ENCODE data around the gene C5AR1.

C5AR1 gene

GRCh38 chr19:47312366-47313006 is 2.8 kb downstream of the C5AR1 start:
- TF ChIP-seq CTCF (IDR thresholded peaks at IDR 0.05; ENCODE audit: low read depth, low read length, missing control alignments) = no peak
- no peaks in the 10 kb centered on the region for H3K27me3 ChIP-seq (replicated peaks)
- no peak overlapping the region for H3K4me3 ChIP-seq (ENCODE audit: low read depth, low read length)
- no peaks in the 10 kb centered on the region for H3K36me3 ChIP-seq (replicated peaks)
- no peak for DNase-seq
- no peak overlapping the region for H3K27ac ChIP-seq
- in situ Hi-C loops (cut with HindIII; ENCODE audit: low pct_ligation_motif_present, low sequenced_read_pairs) = no loop called here

GRCh38 chr19:47313754-47314295 is 4.2 kb downstream of the C5AR1 start:
- no peak for TF ChIP-seq CTCF (IDR thresholded peaks at IDR 0.05; ENCODE audit: low read depth, low read length, missing control alignments)
- Histone ChIP-seq H3K27me3 (replicated peaks) (no peaks in the 10 kb centered on the region), H3K36me3 (replicated peaks) (no peaks in the 10 kb centered on the region), H3K27ac (no peak overlapping the region), H3K4me3 (ENCODE audit: low read depth, low read length) (no peak overlapping the region)
- no peak for DNase-seq
- in situ Hi-C loops (cut with HindIII; ENCODE audit: low pct_ligation_motif_present, low sequenced_read_pairs) = no loop called here

GRCh38 chr19:47315125-47315821 is 5.6 kb downstream of the C5AR1 start:
- Histone ChIP-seq H3K27ac (peak overlapping the region; percentile 65), H3K27me3 (replicated peaks) (no peaks in the 10 kb centered on the region), H3K4me3 (ENCODE audit: low read depth, low read length) (no peak overlapping the region), H3K36me3 (replicated peaks) (no peaks in the 10 kb centered on the region)
- TF ChIP-seq CTCF (IDR thresholded peaks at IDR 0.05; ENCODE audit: low read depth, low read length, missing control alignments) = no peak
- DNase-seq = peak; percentile 96
- in situ Hi-C loops (cut with HindIII; ENCODE audit: low pct_ligation_motif_present, low sequenced_read_pairs) = no loop called here

- Histone ChIP-seq H3K27ac (no peak overlapping the region), H3K36me3 (replicated peaks) (no peaks in the 10 kb centered on the region)
- in situ Hi-C loops (cut with HindIII; ENCODE audit: low pct_ligation_motif_present, low sequenced_read_pairs) = no loop called here
Measured at GRCh38 chr19:47316513-47316912, 6.9 kb downstream of the C5AR1 start.

More at GRCh38 chr19:47316513-47316912, 6.9 kb downstream of the C5AR1 start:
- TF ChIP-seq CTCF (IDR thresholded peaks at IDR 0.05; ENCODE audit: low read depth, low read length, missing control alignments) = no peak
- H3K27me3 ChIP-seq (replicated peaks) = no peaks in the 10 kb centered on the region
- no peak for DNase-seq
- H3K4me3 ChIP-seq (ENCODE audit: low read depth, low read length) = no peak overlapping the region
